Iris pigment epithelial cell (primary cell): ENCODE data around the gene OXGR1.
"Not testable (repeated sequence)": the region's sequence is repeated elsewhere in the genome, so short reads cannot be mapped to it uniquely, and the experiment has no call there.

Experiments used
- DNase-seq: peaks from one replicate; pipeline ENCODE4 v3.0.0-alpha.2; 2011; ENCODE audit warnings: low read depth

The OXGR1 gene

GRCh38 chr13:97005625-97006262 is 11.5 kb upstream of the OXGR1 start:
- peak; percentile 84 for DNase-seq

GRCh38 chr13:97004886-97005285 is 10.6 kb upstream of the OXGR1 start:
- DNase-seq = peak; percentile 18

GRCh38 chr13:97004096-97004876 is 10.0 kb upstream of the OXGR1 start:
- DNase-seq = peak; percentile 91

- peak; percentile 54 for DNase-seq
Measured at GRCh38 chr13:97003071-97003470, 8.8 kb upstream of the OXGR1 start.

GRCh38 chr13:97002581-97002980 is 8.3 kb upstream of the OXGR1 start:
- DNase-seq = peak; percentile 43

GRCh38 chr13:97001636-97002035 is 7.4 kb upstream of the OXGR1 start:
- no peak for DNase-seq

- peak; percentile 27 for DNase-seq
Measured at GRCh38 chr13:97000295-97000925, 6.1 kb upstream of the OXGR1 start.

- no peak for DNase-seq
Measured at GRCh38 chr13:96999091-96999490, 4.8 kb upstream of the OXGR1 start.

GRCh38 chr13:96998051-96998450 is 3.8 kb upstream of the OXGR1 start:
- no peak for DNase-seq

- no peak for DNase-seq
Measured at GRCh38 chr13:96996886-96997285, 2.6 kb upstream of the OXGR1 start.

- DNase-seq = no peak
Measured at GRCh38 chr13:96996107-96996506, 1.8 kb upstream of the OXGR1 start.

GRCh38 chr13:96994858-96995243 is 575 bp upstream of the OXGR1 start:
- no peak for DNase-seq

GRCh38 chr13:96993634-96994016 is 651 bp downstream of the OXGR1 start:
- no peak for DNase-seq

GRCh38 chr13:96992633-96993032 is 1.6 kb downstream of the OXGR1 start:
- DNase-seq = no peak

GRCh38 chr13:96991072-96991471 is 3.2 kb downstream of the OXGR1 start:
- DNase-seq = no peak

GRCh38 chr13:96988441-96988840 is 5.8 kb downstream of the OXGR1 start:
- no peak for DNase-seq

GRCh38 chr13:96984051-96984508 is 10.2 kb downstream of the OXGR1 start:
- DNase-seq = no peak

- DNase-seq = peak; percentile 26
Measured at GRCh38 chr13:96982672-96983071, 11.6 kb downstream of the OXGR1 start.

- DNase-seq = not testable (repeated sequence)
Measured at GRCh38 chr13:96979861-96980260, 14.4 kb downstream of the OXGR1 start.

- no peak for DNase-seq
Measured at GRCh38 chr13:96968027-96968426, 26.2 kb downstream of the OXGR1 start.

GRCh38 chr13:96967248-96967745 is 27.0 kb downstream of the OXGR1 start:
- no peak for DNase-seq

GRCh38 chr13:96966415-96967102 is 27.7 kb downstream of the OXGR1 start:
- no peak for DNase-seq
